Hepatocyte (in vitro differentiated cells): ENCODE results near the gene DDR2.
"Not testable (repeated sequence)": the region's sequence is repeated elsewhere in the genome, so short reads cannot be mapped to it uniquely, and the experiment has no call there.

ENCODE experiments used
- CTCF ChIP-seq: fragments of 200-600 bp; sonication (generic); IDR thresholded peaks from 2 replicates; pipeline ENCODE4 v1.5.1; 2016; ENCODE audit warnings: antibody characterized with exemption, mild to moderate bottlenecking; ENCODE audit not compliant: poor library complexity
- EZH2 ChIP-seq: fragments of 200-600 bp; sonication (generic); IDR thresholded peaks from 2 replicates; pipeline ENCODE4 v1.6.1; 2016; ENCODE audit warnings: antibody characterized with exemption, mild to moderate bottlenecking, borderline replicate concordance

DNA sequence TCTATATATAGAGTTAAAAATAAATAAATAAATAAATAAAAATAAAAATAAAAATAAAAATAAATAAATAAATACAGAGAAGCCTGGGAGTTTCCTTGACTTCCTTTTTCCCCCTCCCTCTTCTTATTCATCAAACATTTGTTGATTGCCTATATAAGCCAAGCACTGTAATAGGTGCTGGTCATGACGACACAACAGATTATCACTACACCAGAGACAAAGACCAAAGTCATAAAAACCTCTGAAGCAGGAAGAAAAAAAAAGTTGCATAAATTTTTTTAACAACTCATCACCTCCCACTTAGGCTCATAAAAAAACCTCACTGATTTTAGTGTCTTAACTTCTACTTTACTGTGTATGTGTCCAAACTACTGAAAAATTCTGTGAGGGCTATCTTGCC lies 95.2 kb downstream of the DDR2 start:
- TF ChIP-seq CTCF, EZH2: not testable (repeated sequence)
